CD4-positive, CD25-positive, alpha-beta regulatory T cell (primary cell): ENCODE results near the gene RHOBTB1. TPM values are rescaled to one million over a fixed set of nuclear protein-coding genes. Genes with fewer than 3 reads are reported as not detected.

ENCODE experiments used
- ATAC-seq, 2 donors: fragments of 150-1000 bp; cut with Tn5 transposase; one replicate each; pipeline ENCODE4 v1.10.0; 2021; ENCODE audit warnings: low read depth in 2 of 2, moderate number of reproducible peaks in 2 of 2, moderate library complexity in 1 of 2
- DNase-seq, 3 donors: peaks; one replicate each; pipeline versions ENCODE4 v3.0.0 to v3.0.0-alpha.2; 2012 to 2022; ENCODE audit warnings: mixed read lengths in 1 of 3
- H3K27ac ChIP-seq: one replicate; pipeline ENCODE4 v1.7.0; 2013; ENCODE audit warnings: mild to moderate bottlenecking, low read length; ENCODE audit not compliant: insufficient read depth, poor library complexity, severe bottlenecking
- H3K27me3 ChIP-seq: one replicate; pipeline ENCODE4 v1.7.0; 2013; ENCODE audit warnings: low read length; ENCODE audit not compliant: control insufficient read depth, insufficient read depth
- H3K36me3 ChIP-seq: one replicate; pipeline ENCODE4 v1.7.0; 2013; ENCODE audit warnings: mild to moderate bottlenecking, low read length, moderate library complexity; ENCODE audit not compliant: control insufficient read depth, insufficient read depth
- H3K4me1 ChIP-seq: 2 replicates; pipeline ENCODE4 v1.7.0; 2013; ENCODE audit warnings: mild to moderate bottlenecking, low read length; ENCODE audit not compliant: insufficient read depth, control insufficient read depth, poor library complexity, severe bottlenecking
- H3K4me3 ChIP-seq: one replicate; pipeline ENCODE4 v1.7.0; 2013; ENCODE audit warnings: low read depth, mild to moderate bottlenecking, low read length, moderate library complexity
- H3K9me3 ChIP-seq, 2 experiments: 1 replicate in 1 of 2; 2 replicates in 1 of 2; pipeline ENCODE4 v1.7.0; 2013; ENCODE audit warnings: low read length in 2 of 2, mild to moderate bottlenecking in 1 of 2, moderate library complexity in 1 of 2; ENCODE audit not compliant: control insufficient read depth in 2 of 2
- H3K27ac Mint-ChIP-seq, 3 donors: one replicate each; pipeline ENCODE4 v1.8.0; 2020 to 2022; ENCODE audit warnings: mild to moderate bottlenecking in 3 of 3, mixed read lengths in 3 of 3, moderate library complexity in 2 of 3
- H3K27me3 Mint-ChIP-seq: one replicate; pipeline ENCODE4 v1.8.0; 2022; ENCODE audit warnings: mild to moderate bottlenecking, mixed read lengths
- H3K36me3 Mint-ChIP-seq: one replicate; pipeline ENCODE4 v1.8.0; 2020; ENCODE audit warnings: mixed read lengths
- H3K4me1 Mint-ChIP-seq, 4 donors: one replicate each; pipeline ENCODE4 v1.8.0; 2020 to 2022; ENCODE audit warnings: mixed read lengths in 4 of 4, mild to moderate bottlenecking in 1 of 4
- H3K4me3 Mint-ChIP-seq, 4 donors: one replicate each; pipeline ENCODE4 v1.8.0; 2020 to 2022; ENCODE audit warnings: mild to moderate bottlenecking in 4 of 4, mixed read lengths in 4 of 4, moderate library complexity in 3 of 4
- H3K9me3 Mint-ChIP-seq, 7 donors: one replicate each; pipeline ENCODE4 v1.8.0; 2020 to 2022; ENCODE audit warnings: mixed read lengths in 7 of 7, mild to moderate bottlenecking in 3 of 7, moderate library complexity in 2 of 7
- polyA plus RNA-seq, 4 donors: library from polyadenylated mRNA; unstranded; fragments of 300-500 nt; fragmentation: Illumina TruSeq; gene quantifications; one replicate each; pipeline ENCODE4 v1.2.3, GENCODE V29; 2021
- total RNA-seq: library from RNA; stranded (reverse); gene quantifications from one replicate; pipeline ENCODE4 v1.2.3, GENCODE V29; 2022

The RHOBTB1 gene
- total and polyA plus RNA-seq, 5 donors from 2014 or later = 1.8 TPM; not detected in 4

GRCh38 chr10:60869652-60870415, 74.2 kb downstream of the RHOBTB1 start:
- Mint-ChIP-seq H3K36me3 (no peaks in the 10 kb centered on the region), H3K4me3 (no peak overlapping the region), H3K27me3 (peaks cover 5% of the 10 kb centered on the region), H3K4me1 (no peaks in the 10 kb centered on the region), H3K27ac (no peak overlapping the region), H3K9me3 (peaks cover 0 to 2% (median 0%) of the 10 kb centered on the region in 7 donors)
- Histone ChIP-seq H3K4me3 (no peak overlapping the region), H3K4me1 (no peaks in the 10 kb centered on the region), H3K27ac (no peak overlapping the region), H3K27me3 (peaks cover 2% of the 10 kb centered on the region), H3K36me3 (no peaks in the 10 kb centered on the region), H3K9me3 (no peaks in the 10 kb centered on the region)
- DNase-seq (no peak), ATAC-seq (no peak)

GRCh38 chr10:60868946-60869345, 75.0 kb downstream of the RHOBTB1 start:
- ATAC-seq (no peak), DNase-seq (no peak)
- peaks cover 0 to 2% (median 0%) of the 10 kb centered on the region in 7 donors for H3K9me3 Mint-ChIP-seq
- Histone ChIP-seq H3K4me1 (no peaks in the 10 kb centered on the region), H3K4me3 (no peak overlapping the region), H3K27ac (no peak overlapping the region), H3K9me3 (no peaks in the 10 kb centered on the region), H3K27me3 (peaks cover 2% of the 10 kb centered on the region), H3K36me3 (no peaks in the 10 kb centered on the region)
- H3K4me3 Mint-ChIP-seq = no peak overlapping the region
- peaks cover 5% of the 10 kb centered on the region for H3K27me3 Mint-ChIP-seq
- no peak overlapping the region for H3K27ac Mint-ChIP-seq
- H3K36me3 Mint-ChIP-seq = no peaks in the 10 kb centered on the region
- no peaks in the 10 kb centered on the region for H3K4me1 Mint-ChIP-seq

DNA sequence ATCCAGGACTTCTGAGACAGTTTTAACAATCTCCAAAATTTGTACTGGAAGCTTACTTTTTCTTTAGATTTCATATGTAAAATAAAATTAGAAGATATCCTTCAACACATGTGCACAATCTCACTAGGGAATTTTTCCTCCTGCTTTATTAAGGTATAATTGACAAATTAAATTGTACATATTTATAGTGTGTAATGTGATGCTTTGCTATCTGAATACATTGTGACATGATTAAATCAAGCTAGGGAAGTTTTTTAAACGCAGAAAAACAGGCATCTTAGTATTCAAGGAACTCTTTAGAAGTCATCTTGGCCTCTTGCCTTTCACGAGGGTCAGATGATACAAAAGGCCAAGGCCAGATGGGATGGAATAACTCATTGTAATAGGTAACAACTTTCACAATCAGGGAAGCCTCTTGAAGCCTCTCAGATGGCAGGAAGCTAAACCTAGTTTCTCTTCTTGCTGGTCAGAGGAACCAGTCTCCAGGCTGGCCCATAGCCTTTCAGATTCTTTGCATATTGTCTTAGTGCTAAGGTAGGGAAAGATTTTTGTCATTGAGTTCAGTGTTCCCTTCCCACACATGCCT, 78.7 kb downstream of the RHOBTB1 start:
- Mint-ChIP-seq H3K9me3 (no peaks in the 10 kb centered on the region), H3K27me3 (peaks cover 5% of the 10 kb centered on the region), H3K4me3 (no peak overlapping the region), H3K36me3 (no peaks in the 10 kb centered on the region), H3K4me1 (no peaks in the 10 kb centered on the region), H3K27ac (no peak overlapping the region)
- Histone ChIP-seq H3K36me3 (no peaks in the 10 kb centered on the region), H3K9me3 (no peaks in the 10 kb centered on the region), H3K27ac (no peak overlapping the region), H3K4me3 (no peak overlapping the region), H3K27me3 (peaks cover 2% of the 10 kb centered on the region), H3K4me1 (no peaks in the 10 kb centered on the region)
- no peak for ATAC-seq
- no peak for DNase-seq

- Histone ChIP-seq H3K36me3 (no peaks in the 10 kb centered on the region), H3K9me3 (no peaks in the 10 kb centered on the region), H3K4me3 (no peak overlapping the region), H3K27me3 (peaks cover 3% of the 10 kb centered on the region), H3K27ac (no peak overlapping the region), H3K4me1 (no peaks in the 10 kb centered on the region)
- H3K9me3 Mint-ChIP-seq = peaks cover 0 to 2% (median 0%) of the 10 kb centered on the region in 7 donors
- H3K4me1 Mint-ChIP-seq = no peaks in the 10 kb centered on the region
- peaks cover 5% of the 10 kb centered on the region for H3K27me3 Mint-ChIP-seq
- no peak overlapping the region for H3K27ac Mint-ChIP-seq
- ATAC-seq (no peak), DNase-seq (no peak)
- no peak overlapping the region for H3K4me3 Mint-ChIP-seq
- H3K36me3 Mint-ChIP-seq = no peaks in the 10 kb centered on the region
Observed at GRCh38 chr10:60863796-60864195, 80.2 kb downstream of the RHOBTB1 start.

- H3K27me3 ChIP-seq = peaks cover 3% of the 10 kb centered on the region
- no peak overlapping the region for H3K4me3 Mint-ChIP-seq
- no peak overlapping the region for H3K27ac Mint-ChIP-seq
- DNase-seq (no peak), ATAC-seq (no peak)
- no peak overlapping the region for H3K4me3 ChIP-seq
- H3K9me3 Mint-ChIP-seq = peaks cover 0 to 2% (median 0%) of the 10 kb centered on the region in 7 donors
- H3K4me1 ChIP-seq = no peaks in the 10 kb centered on the region
- no peaks in the 10 kb centered on the region for H3K4me1 Mint-ChIP-seq
- no peaks in the 10 kb centered on the region for H3K9me3 ChIP-seq
- H3K27ac ChIP-seq = no peak overlapping the region
- no peaks in the 10 kb centered on the region for H3K36me3 Mint-ChIP-seq
- no peaks in the 10 kb centered on the region for H3K36me3 ChIP-seq
- peaks cover 5% of the 10 kb centered on the region for H3K27me3 Mint-ChIP-seq
Observed at GRCh38 chr10:60862517-60862916, 81.5 kb downstream of the RHOBTB1 start.

DNA sequence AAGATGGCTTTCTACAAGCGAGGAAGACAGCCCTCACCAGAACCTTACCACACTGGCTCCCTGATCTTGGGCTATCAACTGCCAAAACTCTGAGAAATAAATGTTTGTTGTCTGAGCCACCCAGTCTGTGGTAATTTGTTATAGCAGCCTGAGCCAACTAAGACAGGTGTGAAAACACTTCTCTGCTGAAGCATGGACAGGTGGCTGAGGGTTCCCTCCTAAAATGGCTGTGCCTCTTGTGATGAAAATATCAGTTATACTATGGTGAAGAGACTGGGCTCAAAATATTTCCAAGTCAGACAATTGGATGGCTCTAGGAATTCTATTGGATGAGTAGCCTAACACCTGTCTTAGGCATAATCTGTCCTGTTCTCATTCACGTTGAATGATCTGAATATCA, 87.6 kb downstream of the RHOBTB1 start:
- peaks cover 0 to 4% (median 0%) of the 10 kb centered on the region in 7 donors for H3K9me3 Mint-ChIP-seq
- H3K4me1 Mint-ChIP-seq = no peaks in the 10 kb centered on the region
- H3K27me3 Mint-ChIP-seq = peaks cover 4% of the 10 kb centered on the region
- Histone ChIP-seq H3K27me3 (peaks cover 7% of the 10 kb centered on the region), H3K4me3 (no peak overlapping the region), H3K36me3 (no peaks in the 10 kb centered on the region), H3K9me3 (no peaks in the 10 kb centered on the region), H3K27ac (no peak overlapping the region), H3K4me1 (no peaks in the 10 kb centered on the region)
- H3K4me3 Mint-ChIP-seq = no peak overlapping the region
- H3K27ac Mint-ChIP-seq = no peak overlapping the region
- no peaks in the 10 kb centered on the region for H3K36me3 Mint-ChIP-seq
- ATAC-seq (no peak), DNase-seq (no peak)

GRCh38 chr10:60853637-60854036, 90.3 kb downstream of the RHOBTB1 start:
- DNase-seq (no peak), ATAC-seq (no peak)
- no peak overlapping the region for H3K27ac ChIP-seq
- H3K36me3 ChIP-seq = no peaks in the 10 kb centered on the region
- peaks cover 3% of the 10 kb centered on the region for H3K27me3 ChIP-seq
- Mint-ChIP-seq H3K27ac (no peak overlapping the region), H3K4me3 (no peak overlapping the region), H3K27me3 (peaks cover 4% of the 10 kb centered on the region), H3K4me1 (no peaks in the 10 kb centered on the region), H3K36me3 (no peaks in the 10 kb centered on the region), H3K9me3 (peaks cover 0 to 2% (median 0%) of the 10 kb centered on the region in 7 donors)
- H3K9me3 ChIP-seq = no peaks in the 10 kb centered on the region
- no peaks in the 10 kb centered on the region for H3K4me1 ChIP-seq
- H3K4me3 ChIP-seq = no peak overlapping the region

DNA sequence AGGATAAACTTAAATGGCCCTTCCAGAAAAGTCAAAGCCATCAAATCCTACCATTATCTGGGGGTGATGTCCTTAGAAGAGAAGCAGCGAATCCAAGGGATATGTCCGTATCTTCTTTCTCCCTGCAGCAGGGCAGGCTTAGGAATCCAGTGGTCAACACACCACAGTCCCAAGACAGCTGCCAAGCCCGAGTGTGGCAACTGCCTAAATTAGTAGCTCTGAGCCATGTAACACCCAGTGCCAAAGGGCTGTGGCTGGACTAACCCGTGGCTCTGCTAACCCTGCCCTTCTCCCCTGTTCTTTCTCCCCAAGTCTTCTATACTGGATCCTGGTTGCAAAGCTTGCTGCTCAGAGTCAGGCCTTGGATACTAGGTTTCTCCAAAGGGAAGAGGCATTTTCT, 90.9 kb downstream of the RHOBTB1 start:
- no peak overlapping the region for H3K4me3 Mint-ChIP-seq
- no peak overlapping the region for H3K27ac ChIP-seq
- H3K9me3 ChIP-seq = no peaks in the 10 kb centered on the region
- H3K27me3 ChIP-seq = peaks cover 3% of the 10 kb centered on the region
- peaks cover 4% of the 10 kb centered on the region for H3K27me3 Mint-ChIP-seq
- H3K36me3 ChIP-seq = no peaks in the 10 kb centered on the region
- H3K36me3 Mint-ChIP-seq = no peaks in the 10 kb centered on the region
- H3K4me1 ChIP-seq = no peaks in the 10 kb centered on the region
- ATAC-seq (no peak), DNase-seq (no peak)
- no peak overlapping the region for H3K27ac Mint-ChIP-seq
- peaks cover 0 to 2% (median 0%) of the 10 kb centered on the region in 7 donors for H3K9me3 Mint-ChIP-seq
- no peaks in the 10 kb centered on the region for H3K4me1 Mint-ChIP-seq
- H3K4me3 ChIP-seq = no peak overlapping the region
